Superior temporal gyrus (tissue), 1 donor: ENCODE results near the gene CADM1.
A peak's percentile ranks its signal among the peaks of the same experiment; 100 is the strongest.

Source experiments
- DNase-seq: peaks from one replicate; pipeline ENCODE4 v3.0.0-alpha.2; 2016; ENCODE audit errors: extremely low spot score

The CADM1 gene

GRCh38 chr11:115406404-115406803 lies 97.8 kb downstream of the CADM1 start:
- DNase-seq = no peak

DNA sequence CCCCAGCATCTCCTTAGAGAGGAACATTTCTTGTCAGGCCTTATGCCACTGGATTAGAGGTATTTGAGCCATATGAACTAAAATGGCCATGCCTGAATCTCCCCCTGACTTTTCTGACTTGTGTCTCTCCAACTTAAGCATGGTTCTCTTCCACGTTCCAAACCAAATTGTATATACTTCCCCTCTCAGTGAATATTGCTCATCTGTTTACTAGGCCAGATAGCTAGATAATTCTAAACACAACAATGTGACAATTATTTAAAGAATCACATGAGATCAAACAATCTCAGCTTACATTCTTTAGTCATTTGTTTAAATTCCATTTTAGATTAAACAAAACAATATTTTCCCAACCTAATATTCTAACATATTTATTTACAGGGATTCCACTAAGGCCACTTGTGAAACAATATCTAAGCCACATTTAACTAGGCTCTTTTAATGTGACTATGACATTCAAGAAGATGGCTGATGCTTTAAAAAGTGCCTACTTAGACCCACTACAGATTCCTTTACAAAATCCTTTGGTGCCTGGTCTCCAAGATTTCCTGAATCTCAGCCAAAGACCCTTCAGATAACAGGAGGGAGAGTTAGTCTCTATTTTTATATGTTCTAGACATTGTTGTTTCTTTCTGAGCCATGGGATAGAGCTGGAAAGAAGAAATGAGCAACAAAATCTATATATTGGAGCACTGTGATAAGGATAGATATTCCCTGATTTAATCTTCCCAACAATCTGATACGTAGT lies 105.7 kb downstream of the CADM1 start:
- no peak for DNase-seq

DNA sequence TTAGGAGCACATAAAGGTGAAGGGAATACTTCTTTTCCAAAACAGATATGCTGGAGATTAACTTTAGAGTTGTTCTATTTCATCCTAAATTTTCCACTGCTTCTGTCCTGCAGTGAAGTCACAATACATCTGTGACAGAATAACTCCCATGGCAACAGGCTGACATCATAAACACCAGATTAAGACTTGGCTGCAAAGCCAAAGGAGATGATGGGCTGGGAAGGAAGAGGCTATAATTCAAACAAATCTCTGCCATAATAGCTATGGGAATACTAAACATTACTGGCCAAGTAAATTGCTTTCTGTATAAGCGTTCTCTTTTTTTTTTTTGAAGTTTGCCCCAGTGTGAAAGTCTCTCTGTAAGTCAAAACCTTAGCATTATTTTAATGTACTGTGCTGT lies 107.7 kb downstream of the CADM1 start:
- DNase-seq = no peak

DNA sequence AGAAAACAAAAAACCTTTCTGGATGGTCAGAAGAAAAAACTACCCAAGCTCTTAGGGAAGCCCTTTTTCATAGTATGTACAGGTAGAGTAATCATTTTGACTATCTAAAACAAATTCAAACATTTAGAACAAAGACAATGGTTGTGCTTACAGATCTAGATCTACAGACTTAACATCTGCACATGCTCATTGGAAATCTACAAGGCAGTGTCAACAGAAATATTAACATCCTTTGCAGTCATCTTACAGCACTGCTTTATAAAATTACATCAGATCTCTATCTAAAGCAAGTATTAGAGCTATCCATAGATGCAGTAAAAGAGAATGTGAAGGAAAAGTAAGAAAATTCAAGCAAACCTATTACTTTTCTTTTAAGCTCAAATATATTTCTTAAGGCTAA lies 110.3 kb downstream of the CADM1 start:
- no peak for DNase-seq

GRCh38 chr11:115391598-115391997 lies 112.6 kb downstream of the CADM1 start:
- DNase-seq = no peak

DNA sequence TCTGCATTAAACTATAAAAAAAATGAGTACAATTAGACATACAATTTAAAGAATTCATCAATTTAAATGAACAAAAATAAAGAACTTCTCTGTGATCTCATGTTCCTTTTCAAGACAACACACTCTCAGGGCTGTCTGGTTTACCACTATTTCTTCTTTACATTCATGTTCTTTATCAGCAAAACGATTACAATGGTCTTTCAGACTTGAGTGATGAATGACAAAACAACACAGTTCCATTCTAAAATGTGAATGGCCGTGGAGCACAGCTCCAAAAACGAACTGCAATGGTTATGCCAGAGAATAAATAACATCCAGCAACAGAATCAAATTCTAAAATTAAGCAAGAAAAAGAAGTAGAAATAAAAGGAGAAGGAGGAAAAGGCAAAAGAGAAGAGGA lies 113.1 kb downstream of the CADM1 start:
- peak; percentile 62 for DNase-seq

- no peak for DNase-seq
These were observed 113.8 kb downstream of the CADM1 start for GRCh38 chr11:115390441-115390840.

DNA sequence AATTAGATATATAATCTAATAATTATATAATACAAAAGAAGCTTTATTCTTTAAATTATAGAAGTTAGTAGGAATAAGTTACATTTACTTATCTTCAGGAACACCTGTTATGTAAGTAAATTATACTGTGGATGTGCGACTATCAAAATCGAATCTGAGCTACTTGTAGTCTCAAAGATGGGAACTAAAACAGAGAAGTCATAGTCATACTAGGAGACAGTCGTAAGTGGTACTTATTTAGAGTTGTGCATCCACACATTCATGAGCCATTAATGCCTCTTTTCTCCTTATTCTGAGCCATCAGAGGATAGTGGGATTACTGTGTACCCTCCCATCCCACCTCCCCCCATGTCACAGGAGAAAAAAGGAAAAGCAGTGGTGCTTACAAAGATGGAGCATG lies 114.4 kb downstream of the CADM1 start:
- no peak for DNase-seq

DNA sequence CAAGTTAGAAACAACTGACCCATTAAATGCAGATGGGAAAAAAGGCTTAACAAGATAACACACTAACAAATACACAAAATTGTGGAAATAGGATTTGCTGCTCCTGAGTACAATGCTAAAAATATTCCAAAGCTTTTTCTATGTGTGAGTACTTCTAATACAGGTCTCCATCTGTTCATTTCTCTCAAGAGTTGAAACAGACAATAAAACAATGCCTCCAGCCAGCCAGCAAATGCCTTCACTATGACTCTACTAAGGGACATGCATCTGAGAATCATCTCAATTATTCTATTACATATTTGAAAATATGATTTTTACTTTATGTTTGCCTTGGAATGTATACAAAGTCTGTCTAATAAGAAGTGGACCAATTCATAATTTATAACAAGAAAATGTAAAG lies 119.0 kb downstream of the CADM1 start:
- no peak for DNase-seq

DNA sequence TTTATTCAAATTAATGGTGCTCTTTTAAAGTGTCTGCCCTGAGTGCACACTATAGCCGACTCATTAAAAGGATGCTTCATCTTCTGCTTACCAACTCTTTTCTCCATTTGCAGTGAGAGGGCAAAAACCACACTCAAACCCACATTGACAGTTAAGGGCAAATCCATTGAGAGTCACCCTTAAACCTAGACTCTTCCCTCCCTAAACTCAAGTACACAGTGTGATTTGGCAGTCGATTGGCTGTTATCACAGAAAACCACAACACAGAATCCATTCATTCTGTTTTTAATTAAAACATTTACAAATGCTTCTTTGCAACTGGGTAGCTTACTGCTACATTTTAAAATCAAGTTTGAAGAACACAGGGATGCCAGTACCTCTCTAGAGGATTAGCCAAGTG lies 120.0 kb downstream of the CADM1 start:
- DNase-seq = peak; percentile 34

DNA sequence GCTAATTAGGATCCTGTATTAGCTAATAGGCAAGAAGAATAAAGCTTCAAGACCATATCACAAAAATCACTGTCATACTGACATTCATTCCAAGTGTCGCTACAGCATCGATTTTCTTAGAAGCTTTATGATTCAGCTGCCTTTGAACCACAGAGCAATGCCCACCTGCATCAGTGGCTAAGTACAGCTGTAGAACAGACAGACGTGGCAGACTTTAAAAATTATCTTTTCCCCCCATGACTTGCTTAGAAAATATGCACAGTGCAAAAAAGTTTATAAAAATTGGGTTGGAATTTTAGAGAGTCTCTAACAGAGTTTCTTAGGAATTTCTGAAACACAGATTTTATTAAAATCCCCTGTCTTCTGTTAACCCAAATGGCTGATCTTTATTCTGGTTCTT lies 120.8 kb downstream of the CADM1 start:
- no peak for DNase-seq

- no peak for DNase-seq
These were observed 124.7 kb downstream of the CADM1 start for GRCh38 chr11:115379528-115379927.

GRCh38 chr11:115378557-115378956 lies 125.7 kb downstream of the CADM1 start:
- DNase-seq = no peak

DNA sequence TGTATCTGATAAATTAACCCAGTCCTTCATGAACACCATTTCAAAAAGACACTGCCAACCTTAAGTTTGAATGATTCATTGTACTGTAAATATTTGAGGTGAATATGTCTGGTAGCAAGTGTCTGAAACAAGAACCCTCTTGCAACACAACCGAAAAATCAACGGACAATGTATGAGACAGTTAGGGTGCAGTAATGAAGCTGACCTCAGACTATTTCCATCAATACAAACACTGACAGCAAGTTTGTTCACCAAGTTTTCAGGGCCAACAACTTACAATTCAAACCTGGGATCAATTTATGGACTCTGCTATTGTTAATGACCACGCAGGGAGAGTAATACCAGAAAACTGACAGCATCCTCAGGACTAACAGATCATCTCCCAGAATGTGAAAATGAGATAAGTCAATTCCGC lies 126.3 kb downstream of the CADM1 start:
- no peak for DNase-seq

GRCh38 chr11:115368616-115369015 lies 135.6 kb downstream of the CADM1 start:
- no peak for DNase-seq

DNA sequence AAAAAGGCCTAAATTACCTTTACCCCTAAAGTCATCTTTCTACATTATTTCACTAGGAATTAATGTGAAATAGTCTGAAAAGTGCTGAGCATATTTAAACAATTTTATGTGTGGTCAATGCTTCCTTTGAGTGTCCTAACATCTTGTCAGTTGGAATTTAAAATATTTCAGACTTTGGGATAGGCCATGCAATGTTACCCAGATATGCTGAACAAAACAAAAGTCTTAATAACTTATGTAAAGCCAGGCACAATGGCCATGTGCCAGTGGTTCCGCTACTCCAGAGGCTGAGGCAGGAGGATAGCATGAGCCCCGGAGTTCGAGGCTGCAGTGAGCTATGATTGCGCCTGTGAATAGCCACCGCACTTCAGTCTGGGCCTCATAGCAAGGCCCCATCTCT lies 137.4 kb downstream of the CADM1 start:
- no peak for DNase-seq

DNA sequence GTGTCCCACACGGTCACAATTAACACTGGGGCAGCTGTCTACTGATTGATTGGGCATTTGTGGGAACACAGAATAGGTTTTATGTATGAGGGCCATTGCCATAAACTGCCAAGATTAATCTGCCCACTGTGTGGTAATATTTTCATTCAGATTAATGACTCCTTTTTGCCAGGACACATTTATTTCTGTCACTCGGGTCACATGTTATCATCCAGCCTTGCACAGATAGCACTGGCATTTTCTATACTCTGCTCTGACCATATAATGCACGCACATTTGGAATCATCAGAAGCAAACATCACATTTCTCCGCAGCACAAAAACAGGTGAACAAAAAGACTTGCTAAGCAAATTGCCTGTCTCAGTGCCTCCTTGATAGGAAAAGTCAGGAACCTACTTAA lies 138.3 kb downstream of the CADM1 start:
- DNase-seq = no peak

DNA sequence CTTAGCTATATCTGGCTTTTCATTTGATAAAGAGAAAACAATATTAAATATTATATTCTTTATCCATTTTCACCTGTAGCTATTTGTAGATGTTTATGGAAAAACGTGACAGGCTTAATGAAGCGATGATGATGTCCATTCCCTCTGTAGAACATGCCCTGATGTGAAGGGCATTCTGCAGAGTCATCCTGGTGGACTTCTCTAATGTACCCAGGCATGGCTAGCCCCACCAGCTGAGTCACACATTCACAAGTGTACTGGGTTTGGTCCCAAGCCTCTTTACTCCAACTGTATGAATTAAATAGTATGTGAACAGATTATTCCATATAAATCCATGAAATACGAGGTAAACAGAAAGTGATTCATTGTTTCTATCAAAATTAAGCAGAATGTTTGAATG lies 139.3 kb downstream of the CADM1 start:
- no peak for DNase-seq

GRCh38 chr11:115363921-115364320 lies 140.3 kb downstream of the CADM1 start:
- DNase-seq = no peak

DNA sequence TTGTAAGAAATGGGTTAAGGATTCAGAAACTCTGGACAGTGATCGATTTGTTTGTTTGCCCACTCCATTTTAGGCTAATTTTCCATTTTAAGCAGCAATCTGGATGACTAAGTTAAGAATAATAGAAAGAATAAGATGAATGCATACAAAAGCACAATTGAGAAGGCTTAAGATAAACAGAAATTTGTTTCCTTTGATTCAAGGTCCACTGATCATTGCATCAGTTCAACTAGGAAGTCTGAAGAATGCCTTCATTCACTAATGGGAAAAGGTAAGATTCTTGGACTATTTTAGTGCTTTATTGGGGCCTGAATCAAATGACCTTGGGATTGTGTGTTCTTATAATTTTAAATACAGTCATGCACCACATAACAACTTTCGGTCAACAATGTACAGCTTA lies 140.8 kb downstream of the CADM1 start:
- DNase-seq = no peak

DNA sequence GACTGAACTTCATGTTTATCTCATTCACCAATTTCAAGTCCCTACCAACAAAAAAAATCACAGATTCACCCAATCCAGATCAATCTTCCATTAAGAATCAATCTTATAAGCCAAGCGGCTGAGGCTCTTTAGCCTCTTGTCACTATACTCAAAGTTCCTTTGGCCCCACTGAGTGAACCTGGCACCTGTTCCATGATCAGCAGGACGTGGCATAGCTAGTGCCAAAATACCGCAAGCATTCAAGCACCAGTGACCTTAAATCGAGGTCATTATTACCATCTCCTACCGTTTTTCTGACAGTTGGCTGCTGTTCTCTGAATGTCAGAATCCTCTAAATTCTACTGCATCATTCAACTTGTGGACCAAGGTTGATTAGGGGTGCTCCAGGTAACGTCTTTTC lies 141.2 kb downstream of the CADM1 start:
- DNase-seq = no peak

- no peak for DNase-seq
These were observed 143.2 kb downstream of the CADM1 start for GRCh38 chr11:115361025-115361424.

GRCh38 chr11:115360186-115360824 lies 143.9 kb downstream of the CADM1 start:
- DNase-seq = no peak

DNA sequence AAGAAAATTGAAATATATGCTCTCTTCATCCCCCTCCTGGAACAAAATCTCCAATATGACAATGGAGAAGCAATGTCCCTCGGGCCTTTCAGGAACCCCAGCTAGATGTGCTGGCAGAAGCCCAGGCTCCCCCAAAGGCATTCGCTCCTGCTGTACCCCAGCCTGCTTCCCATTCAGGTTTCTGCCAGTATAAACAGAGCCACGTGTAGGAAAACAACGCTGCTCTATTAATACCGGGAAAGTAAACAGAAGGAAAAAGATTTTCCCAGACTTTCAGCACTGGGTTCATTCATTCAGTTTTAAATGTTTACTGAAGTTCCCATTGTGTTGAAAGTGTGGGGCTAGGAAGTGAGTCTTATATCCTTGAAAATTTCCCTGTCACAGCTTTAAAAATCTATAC lies 147.1 kb downstream of the CADM1 start:
- no peak for DNase-seq
